Esophagus muscularis mucosa (tissue), 4 donors: Measurements from ENCODE around the gene GMDS. TPM values are rescaled to one million over a fixed set of nuclear protein-coding genes. Genes with fewer than 3 reads are reported as not detected.
"Not testable (repeated sequence)": the region's sequence is repeated elsewhere in the genome, so short reads cannot be mapped to it uniquely, and the experiment has no call there.

Source experiments
- DNase-seq: peaks from one replicate; pipeline ENCODE4 v3.0.0-alpha.2; 2017; ENCODE audit errors: extremely low spot score
- H3K27ac ChIP-seq, 4 donors: fragments of 200-600 bp; sonication (generic); replicated peaks in 1 of 4; 1 replicate in 3 of 4; 2 replicates in 1 of 4; pipeline ENCODE4 v1.5.1; 2016 to 2019; ENCODE audit warnings: mild to moderate bottlenecking in 1 of 4
- H3K27me3 ChIP-seq, 4 donors: fragments of 200-600 bp; sonication (generic); one replicate each; pipeline versions ENCODE4 v1.5.1 to v1.6.0; 2016 to 2019
- H3K36me3 ChIP-seq, 4 donors: fragments of 200-600 bp; sonication (generic); one replicate each; pipeline ENCODE4 v1.5.1; 2016 to 2019
- H3K4me1 ChIP-seq, 4 donors: fragments of 200-600 bp; sonication (generic); one replicate each; pipeline ENCODE4 v1.5.1; 2016 to 2019
- H3K4me3 ChIP-seq, 4 donors: fragments of 200-600 bp; sonication (generic); 1 replicate in 2 of 4; 2 replicates in 2 of 4; pipeline ENCODE4 v1.5.1; 2016 to 2019; ENCODE audit warnings: mild to moderate bottlenecking in 4 of 4, moderate library complexity in 1 of 4
- H3K9me3 ChIP-seq, 4 donors: fragments of 200-600 bp; sonication (generic); 1 replicate in 3 of 4; 2 replicates in 1 of 4; pipeline ENCODE4 v1.5.1; 2016 to 2019
- CTCF ChIP-seq, 3 experiments: fragments of 200-600 bp in 2 of 3; fragments of 450-650 bp in 1 of 3; sonication (generic) in 2 of 3; IDR thresholded peaks; one replicate each; pipeline ENCODE4 v1.5.1; 2017 to 2019; ENCODE audit warnings: antibody characterized with exemption in 3 of 3, mild to moderate bottlenecking in 2 of 3, moderate library complexity in 1 of 3
- EP300 ChIP-seq: sonication (generic); formaldehyde crosslinking; IDR thresholded peaks from one replicate; pipeline ENCODE4 v1.6.1; 2017; ENCODE audit warnings: antibody characterized with exemption
- POLR2A ChIP-seq: fragments of 450-650 bp; IDR thresholded peaks from one replicate; pipeline ENCODE4 v1.6.1; 2017; ENCODE audit warnings: antibody characterized with exemption, moderate library complexity, mild to moderate bottlenecking, low read depth
- POLR2AphosphoS5 ChIP-seq, 2 donors: sonication (generic); formaldehyde crosslinking; IDR thresholded peaks; one replicate each; pipeline ENCODE4 v1.6.1; 2017; ENCODE audit warnings: antibody characterized with exemption in 2 of 2
- WGBS: methylation state at CpG from one replicate; pipeline ENCODE4 v1.1.5; 2018; 5-methylcytosine and 5-hydroxymethylcytosine counted together
- intact Hi-C: fragments of 100-400 bp; cut with DNase I; formaldehyde crosslinking; loops from one replicate; pipeline ENCODE4 v1.15.1; 2023
- total RNA-seq, 4 donors: library from RNA; depleted of rRNA; stranded (reverse); fragments of >200 nt; gene quantifications; one replicate each; pipeline versions ENCODE4 v1.1.0 to v1.2.1, GENCODE V29; 2016

GMDS gene
- total RNA-seq, 4 donors from 2014 or later = 3.6 to 14.1 (median 6.0) TPM

GRCh38 chr6:1678201-1678600, 567.2 kb downstream of the GMDS start:
- Histone ChIP-seq H3K36me3 (no peaks in the 10 kb centered on the region), H3K9me3 (no peaks in the 10 kb centered on the region), H3K27me3 (no peaks in the 10 kb centered on the region), H3K4me3 (no peak overlapping the region), H3K4me1 (peaks cover 11 to 21% (median 14%) of the 10 kb centered on the region in 4 donors), H3K27ac (no peak overlapping the region)
- TF ChIP-seq CTCF (IDR thresholded peaks at IDR 0.05) (no peak), POLR2A (no peak), POLR2AphosphoS5 (IDR thresholded peaks at IDR 0.05) (no peak), EP300 (no peak)
- intact Hi-C loops = no loop called here
- no peak for DNase-seq
- WGBS = 43% methylated on average over 3 of the region's 3 CpGs

- Histone ChIP-seq H3K27ac (no peak overlapping the region), H3K36me3 (no peaks in the 10 kb centered on the region), H3K4me3 (no peak overlapping the region), H3K9me3 (no peaks in the 10 kb centered on the region), H3K4me1 (no peaks in the 10 kb centered on the region), H3K27me3 (no peaks in the 10 kb centered on the region)
- DNase-seq = no peak
- TF ChIP-seq POLR2A (no peak), CTCF (IDR thresholded peaks at IDR 0.05) (no peak), POLR2AphosphoS5 (IDR thresholded peaks at IDR 0.05) (no peak), EP300 (no peak)
- intact Hi-C loops = no loop called here
- WGBS = 93% methylated on average over 2 of the region's 2 CpGs
These were observed 573.0 kb downstream of the GMDS start for GRCh38 chr6:1672379-1672778.

- no peaks in the 10 kb centered on the region for H3K36me3 ChIP-seq
- no peaks in the 10 kb centered on the region for H3K27me3 ChIP-seq
- no peak overlapping the region for H3K27ac ChIP-seq
- H3K9me3 ChIP-seq = no peaks in the 10 kb centered on the region
- H3K4me1 ChIP-seq = no peaks in the 10 kb centered on the region
- intact Hi-C loops = no loop called here
- DNase-seq = no peak
- 85% methylated on average over 16 of the region's 16 CpGs for WGBS
- TF ChIP-seq POLR2A = no peak
- no peak for TF ChIP-seq EP300
- TF ChIP-seq CTCF (IDR thresholded peaks at IDR 0.05) = no peak
- TF ChIP-seq POLR2AphosphoS5 (IDR thresholded peaks at IDR 0.05) = no peak
- H3K4me3 ChIP-seq = no peak overlapping the region
These were observed 574.5 kb downstream of the GMDS start for GRCh38 chr6:1670711-1671462.

- 92% methylated on average over 11 of the region's 11 CpGs for WGBS
- Histone ChIP-seq H3K36me3 (no peaks in the 10 kb centered on the region), H3K27ac (no peak overlapping the region), H3K9me3 (no peaks in the 10 kb centered on the region), H3K27me3 (no peaks in the 10 kb centered on the region), H3K4me1 (no peaks in the 10 kb centered on the region), H3K4me3 (no peak overlapping the region)
- TF ChIP-seq CTCF (IDR thresholded peaks at IDR 0.05) = no peak
- TF ChIP-seq POLR2AphosphoS5 (IDR thresholded peaks at IDR 0.05) = no peak
- no peak for TF ChIP-seq EP300
- TF ChIP-seq POLR2A = no peak
- no peak for DNase-seq
- intact Hi-C loops = no loop called here
These were observed 575.4 kb downstream of the GMDS start for GRCh38 chr6:1669996-1670395.

- H3K9me3 ChIP-seq, DNase-seq, H3K27me3 ChIP-seq, H3K4me3 ChIP-seq, H3K27ac ChIP-seq, H3K4me1 ChIP-seq, intact Hi-C loops, H3K36me3 ChIP-seq: not testable (repeated sequence)
- 95% methylated on average over 5 of the region's 5 CpGs for WGBS
These were observed 576.9 kb downstream of the GMDS start for GRCh38 chr6:1668456-1668855.
